Smooth muscle cell of bladder (primary cell): ENCODE measurements around the gene FGF3. TPM values are rescaled to one million over a fixed set of nuclear protein-coding genes. Genes with fewer than 3 reads are reported as not detected.

Source experiments
- total RNA-seq: library from RNA; depleted of rRNA; stranded (reverse); fragments of >200 nt; gene quantifications from 2 replicates; pipeline ENCODE4 v1.2.3, GENCODE V29; 2014

Gene FGF3
- not detected in 2 replicates for total RNA-seq

DNA sequence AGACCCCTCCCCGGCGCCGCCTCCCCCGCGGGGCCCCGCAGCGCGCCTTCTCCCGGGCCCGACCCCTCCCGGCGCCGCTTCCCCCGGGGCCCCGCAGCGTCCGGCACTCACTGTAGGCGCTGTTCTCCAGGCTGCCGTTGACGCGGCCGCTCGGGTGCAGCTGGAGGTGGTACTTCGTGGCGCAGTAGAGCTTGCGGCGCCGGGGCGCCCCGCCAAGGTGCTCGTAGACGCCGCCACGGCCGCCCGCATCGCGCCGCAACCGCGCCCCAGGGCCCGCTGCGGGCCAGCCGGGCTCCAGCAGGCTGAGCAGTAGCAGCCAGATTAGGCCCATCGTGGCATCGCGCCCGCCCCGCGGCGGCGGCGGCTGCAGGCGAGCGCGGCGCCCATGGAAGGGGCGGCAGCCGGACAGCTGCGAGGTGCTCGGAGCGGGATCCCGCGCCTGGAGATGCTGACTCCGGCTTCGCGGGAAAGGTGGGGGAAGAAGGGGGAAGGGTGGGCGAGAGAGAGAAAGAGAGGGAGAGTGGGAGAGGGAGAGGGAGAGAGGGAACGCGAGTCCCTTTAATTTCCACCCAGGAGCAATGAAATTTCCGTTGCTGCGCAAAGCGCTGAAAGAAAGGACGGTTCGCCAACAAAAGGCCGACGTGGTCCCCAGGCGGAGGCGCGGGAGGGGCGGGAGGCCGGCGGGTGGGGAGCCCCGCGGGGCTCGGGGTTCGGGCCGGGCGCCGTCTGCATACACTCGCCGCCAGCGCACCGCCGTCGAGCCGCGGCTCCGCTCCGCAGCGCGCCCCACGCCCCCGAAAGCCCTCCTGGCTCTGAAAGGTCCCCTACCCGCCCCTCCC lies at the start of gene FGF3:
Gene FGF3, minus strand, starts transcription at position 814 of the 839 bp plus-strand sequence. Its CDS starts 483 bp downstream, at position 331.

DNA sequence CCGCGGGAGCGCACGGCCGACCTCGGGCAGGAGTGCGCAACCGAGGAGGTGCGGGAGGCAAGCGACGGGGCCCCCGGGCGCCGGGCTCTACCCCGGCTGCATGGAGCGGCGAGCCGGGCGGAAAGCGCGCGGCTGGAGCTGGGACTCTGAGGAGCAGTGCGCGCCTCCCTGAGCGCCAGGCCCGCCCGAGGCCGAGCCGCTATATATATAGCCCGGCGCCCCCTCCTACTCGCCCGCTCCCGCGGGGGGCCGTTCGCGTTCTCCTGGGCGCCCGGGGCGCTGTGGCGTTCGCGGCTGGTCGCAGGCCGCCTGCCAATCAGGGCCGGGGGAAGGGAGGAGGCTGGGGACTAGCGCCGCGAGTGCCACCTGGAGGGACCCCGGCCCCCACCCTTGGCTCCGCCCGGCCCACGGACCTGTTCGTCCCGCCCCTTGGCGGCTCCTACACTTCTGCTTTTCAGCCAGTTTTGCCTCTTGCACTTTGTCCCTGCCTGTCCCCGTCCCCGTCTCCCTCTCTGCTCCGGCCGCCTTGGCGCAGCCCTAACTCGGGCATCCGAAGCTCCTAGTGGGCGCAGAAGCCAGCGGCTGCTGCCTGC lies 44.0 kb downstream of the FGF3 start, which contains the start of gene FGF4:
Gene FGF4, minus strand, starts transcription at position 179 of the 593 bp plus-strand sequence. CDS start 257 bp downstream, outside the sequence.

Other genes starting within 250 kb of the FGF3 start
- gene CCND1, start 178.3 kb downstream of the FGF3 start, total RNA-seq: 117 and 208 TPM in 2 replicates
- gene LTO1, start 144.1 kb downstream of the FGF3 start, total RNA-seq: 16.4 and 20.5 TPM in 2 replicates
- gene FGF19, start 115.4 kb downstream of the FGF3 start, total RNA-seq: not detected in 2 replicates
- not detected in 2 replicates for gene FGF4, start 44.1 kb downstream of the FGF3 start, total RNA-seq